GM18499 (cell line): ENCODE measurements around the gene ADGRV1.

Experiments
- ATAC-seq: cut with Tn5 transposase; IDR thresholded peaks from one replicate; pipeline ENCODE4 v1.9.1; 2021; ENCODE audit warnings: moderate number of reproducible peaks; ENCODE audit not compliant: insufficient read depth, unreplicated experiment

The ADGRV1 gene, protein sequence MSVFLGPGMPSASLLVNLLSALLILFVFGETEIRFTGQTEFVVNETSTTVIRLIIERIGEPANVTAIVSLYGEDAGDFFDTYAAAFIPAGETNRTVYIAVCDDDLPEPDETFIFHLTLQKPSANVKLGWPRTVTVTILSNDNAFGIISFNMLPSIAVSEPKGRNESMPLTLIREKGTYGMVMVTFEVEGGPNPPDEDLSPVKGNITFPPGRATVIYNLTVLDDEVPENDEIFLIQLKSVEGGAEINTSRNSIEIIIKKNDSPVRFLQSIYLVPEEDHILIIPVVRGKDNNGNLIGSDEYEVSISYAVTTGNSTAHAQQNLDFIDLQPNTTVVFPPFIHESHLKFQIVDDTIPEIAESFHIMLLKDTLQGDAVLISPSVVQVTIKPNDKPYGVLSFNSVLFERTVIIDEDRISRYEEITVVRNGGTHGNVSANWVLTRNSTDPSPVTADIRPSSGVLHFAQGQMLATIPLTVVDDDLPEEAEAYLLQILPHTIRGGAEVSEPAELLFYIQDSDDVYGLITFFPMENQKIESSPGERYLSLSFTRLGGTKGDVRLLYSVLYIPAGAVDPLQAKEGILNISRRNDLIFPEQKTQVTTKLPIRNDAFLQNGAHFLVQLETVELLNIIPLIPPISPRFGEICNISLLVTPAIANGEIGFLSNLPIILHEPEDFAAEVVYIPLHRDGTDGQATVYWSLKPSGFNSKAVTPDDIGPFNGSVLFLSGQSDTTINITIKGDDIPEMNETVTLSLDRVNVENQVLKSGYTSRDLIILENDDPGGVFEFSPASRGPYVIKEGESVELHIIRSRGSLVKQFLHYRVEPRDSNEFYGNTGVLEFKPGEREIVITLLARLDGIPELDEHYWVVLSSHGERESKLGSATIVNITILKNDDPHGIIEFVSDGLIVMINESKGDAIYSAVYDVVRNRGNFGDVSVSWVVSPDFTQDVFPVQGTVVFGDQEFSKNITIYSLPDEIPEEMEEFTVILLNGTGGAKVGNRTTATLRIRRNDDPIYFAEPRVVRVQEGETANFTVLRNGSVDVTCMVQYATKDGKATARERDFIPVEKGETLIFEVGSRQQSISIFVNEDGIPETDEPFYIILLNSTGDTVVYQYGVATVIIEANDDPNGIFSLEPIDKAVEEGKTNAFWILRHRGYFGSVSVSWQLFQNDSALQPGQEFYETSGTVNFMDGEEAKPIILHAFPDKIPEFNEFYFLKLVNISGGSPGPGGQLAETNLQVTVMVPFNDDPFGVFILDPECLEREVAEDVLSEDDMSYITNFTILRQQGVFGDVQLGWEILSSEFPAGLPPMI (N-terminal part only)

DNA sequence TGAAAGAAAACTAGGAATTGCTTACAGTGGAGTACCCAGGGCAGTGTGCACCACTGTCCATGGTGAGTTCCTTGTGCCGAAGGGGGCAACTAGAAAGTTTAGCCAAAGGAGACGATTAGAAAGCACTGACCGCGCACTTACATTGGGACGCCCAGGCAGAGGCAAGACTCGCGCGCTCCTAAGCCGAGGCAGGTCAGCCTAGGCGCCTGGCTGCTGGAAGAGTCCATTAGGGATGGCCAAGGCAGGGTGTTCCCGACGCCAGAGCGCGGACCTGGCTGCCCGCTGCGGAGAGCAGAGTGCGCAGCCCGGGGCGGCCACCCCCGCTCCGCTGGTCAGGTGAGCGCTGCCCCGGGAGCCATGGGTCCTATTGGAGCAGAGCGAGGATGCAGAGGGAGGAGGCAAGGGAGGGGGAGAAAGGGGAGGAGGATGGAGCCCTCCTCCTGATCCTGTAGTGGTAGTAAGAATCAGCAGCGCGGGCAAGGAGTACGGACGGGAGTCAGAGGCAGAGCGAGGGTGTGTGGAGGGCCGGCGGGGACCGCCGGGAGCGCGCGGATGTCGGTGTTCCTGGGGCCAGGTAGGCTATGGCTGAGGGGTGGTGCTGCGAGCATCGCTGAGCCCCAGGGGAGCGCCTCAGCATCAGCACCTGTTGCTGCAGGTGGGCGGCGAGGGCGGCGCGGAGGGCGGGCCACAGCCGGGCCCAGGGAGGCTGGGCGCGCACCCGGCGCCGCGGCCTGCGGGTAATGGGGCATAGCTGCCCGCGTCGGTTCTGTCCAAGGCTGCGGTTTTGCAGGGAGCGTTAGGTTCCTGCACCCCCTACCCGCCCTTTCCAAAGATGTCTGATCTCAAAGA lies at the start of gene ADGRV1:
Gene ADGRV1 (plus strand): TSS at position 454 of the 849 bp plus-strand sequence. CDS start 99 bp downstream, at position 553.
- no peak for ATAC-seq

DNA sequence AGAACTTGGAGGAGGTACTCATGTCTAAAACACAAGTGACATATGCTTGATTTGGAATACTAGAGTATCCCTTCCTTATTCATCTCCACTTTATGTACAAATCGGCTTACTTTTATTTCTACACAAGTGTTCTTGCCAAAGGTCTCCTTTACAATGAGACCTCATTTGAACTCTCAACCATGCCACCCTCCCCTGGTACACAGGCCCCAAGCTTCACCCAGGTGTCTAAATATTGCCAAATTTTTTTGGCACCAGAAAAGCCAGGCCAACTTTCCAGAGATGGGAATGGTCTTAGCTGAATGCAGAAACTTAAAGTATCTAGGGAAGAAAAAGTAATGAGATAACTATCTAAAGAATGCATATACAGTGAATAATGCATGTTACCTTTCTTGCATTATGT lies 48.2 kb upstream of the ADGRV1 start:
- ATAC-seq, result no peak

DNA sequence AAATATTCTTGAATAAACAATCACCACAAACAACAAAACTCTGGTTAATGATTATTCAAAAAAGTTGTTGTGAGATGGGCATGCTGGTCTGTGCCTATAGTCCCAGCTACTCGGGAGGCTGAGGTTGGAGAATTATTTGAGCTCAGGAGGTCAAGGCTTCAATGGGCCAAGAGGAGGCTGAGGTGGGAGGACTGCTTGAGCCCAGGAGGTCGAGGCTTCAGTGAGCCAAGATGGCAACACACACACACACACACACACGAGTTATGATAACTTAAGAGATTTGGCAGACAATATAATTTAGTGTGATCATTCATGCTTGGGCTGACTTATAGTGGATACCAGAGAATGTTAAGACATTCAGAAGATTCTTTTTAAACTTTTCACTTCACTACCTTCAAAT lies 44.1 kb upstream of the ADGRV1 start:
- ATAC-seq, result no peak

DNA sequence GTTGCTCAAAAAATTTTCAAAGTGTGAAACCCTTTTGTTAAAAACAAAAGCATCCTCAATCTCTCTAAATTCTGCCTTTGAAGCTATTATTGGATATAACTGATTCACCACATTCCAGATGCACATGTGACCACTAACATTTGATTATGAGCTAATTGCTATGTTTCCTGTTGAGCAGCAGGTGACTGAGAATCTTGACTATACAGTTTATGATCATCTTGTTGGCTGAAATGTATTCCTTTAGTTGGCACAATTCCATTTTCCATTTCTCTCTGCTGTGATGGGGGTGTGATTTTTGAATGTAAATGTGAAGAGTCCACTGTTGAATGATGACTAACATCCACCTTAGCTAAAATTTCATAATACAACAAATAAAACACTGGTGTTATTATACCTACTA lies 39.9 kb upstream of the ADGRV1 start:
- ATAC-seq, result peak; percentile 50

DNA sequence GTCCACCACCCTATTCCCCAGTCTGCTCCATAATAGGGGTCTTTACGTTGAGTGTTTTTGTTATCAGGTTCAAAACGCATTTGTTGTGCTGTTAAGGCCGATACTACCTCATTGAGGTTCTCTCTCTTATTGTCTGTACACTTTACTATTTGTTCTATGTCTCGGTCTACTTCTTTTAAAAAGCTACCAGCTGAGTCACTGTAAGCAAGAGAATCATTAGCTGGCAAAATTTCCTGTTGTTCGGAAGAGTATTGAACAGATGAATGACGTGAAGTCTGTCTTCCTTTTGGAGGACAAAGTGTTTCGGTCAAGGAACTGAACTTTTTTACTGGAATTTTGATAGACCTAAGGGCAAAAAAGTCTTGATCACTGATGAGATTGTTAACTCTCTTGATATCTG lies 39.5 kb upstream of the ADGRV1 start:
- ATAC-seq, result no peak

DNA sequence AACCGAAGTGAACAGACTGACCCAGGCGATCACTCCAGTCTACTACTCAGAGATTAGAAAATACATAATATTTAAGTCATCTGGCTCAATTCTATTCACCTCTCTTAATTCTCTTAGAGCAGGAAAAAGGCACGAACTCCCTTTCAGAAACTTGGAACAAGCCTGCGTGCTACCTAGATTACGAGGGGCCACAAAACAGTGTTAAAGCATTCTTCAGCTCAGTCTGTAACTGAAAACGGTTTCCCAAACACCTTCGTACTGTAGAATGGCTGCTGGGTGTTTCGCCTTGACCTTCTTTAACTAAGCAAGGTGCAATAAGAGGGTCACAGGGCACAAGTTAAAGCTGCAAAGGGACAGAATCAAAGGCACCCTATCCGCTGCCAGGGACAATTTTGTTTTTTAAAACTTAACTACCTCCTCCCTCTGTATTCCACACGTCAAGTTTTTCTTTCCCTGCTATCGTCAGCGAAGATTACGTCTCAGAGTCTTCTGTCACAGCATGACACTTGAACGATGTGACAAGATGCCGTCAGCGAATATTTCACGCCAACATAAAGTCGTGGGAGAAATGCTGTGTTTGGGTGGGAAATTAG lies 29.9 kb upstream of the ADGRV1 start:
- ATAC-seq, result no peak

DNA sequence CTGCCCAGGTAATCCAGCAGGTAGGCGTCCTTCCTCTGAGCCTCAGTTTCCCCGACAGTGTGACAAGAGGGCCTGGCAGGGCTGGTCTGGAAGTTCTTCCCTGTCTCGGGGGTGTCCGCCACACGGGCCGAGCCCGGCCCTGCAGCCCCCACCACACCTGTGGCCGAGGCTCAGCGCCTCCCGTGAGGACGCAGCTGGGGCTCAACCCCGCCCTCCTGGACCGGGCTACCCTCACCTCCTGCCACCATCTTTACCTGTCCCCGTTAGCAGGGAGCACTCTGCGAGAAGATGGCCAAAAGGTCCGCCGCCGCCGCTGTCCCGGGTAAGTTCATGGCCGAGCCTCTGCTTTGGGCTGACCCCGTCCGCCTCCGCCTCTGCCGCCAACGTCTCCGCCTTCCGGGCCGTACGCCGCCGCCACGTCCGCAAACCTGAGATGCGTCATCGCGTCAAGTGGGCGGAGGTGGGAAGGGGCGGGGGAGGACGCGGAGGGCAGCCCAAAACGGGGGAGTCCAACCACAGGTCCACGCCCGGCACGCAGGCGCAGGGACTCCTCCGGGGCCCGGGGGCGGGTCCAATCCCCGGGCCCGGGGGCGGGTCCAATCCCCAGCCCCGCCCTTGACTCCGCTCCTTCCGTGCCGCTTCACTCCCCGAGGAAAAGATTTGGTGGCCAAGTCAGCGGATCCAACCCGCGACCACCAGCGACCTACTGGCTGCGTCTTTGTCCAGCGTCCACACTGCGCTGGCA lies 29.2 kb upstream of the ADGRV1 start, which contains the start of gene LYSMD3:
Gene LYSMD3 (minus strand): TSS at position 391 of the 745 bp plus-strand sequence. CDS start 4,295 bp downstream, outside the sequence.
- ATAC-seq, result peak; percentile 82

DNA sequence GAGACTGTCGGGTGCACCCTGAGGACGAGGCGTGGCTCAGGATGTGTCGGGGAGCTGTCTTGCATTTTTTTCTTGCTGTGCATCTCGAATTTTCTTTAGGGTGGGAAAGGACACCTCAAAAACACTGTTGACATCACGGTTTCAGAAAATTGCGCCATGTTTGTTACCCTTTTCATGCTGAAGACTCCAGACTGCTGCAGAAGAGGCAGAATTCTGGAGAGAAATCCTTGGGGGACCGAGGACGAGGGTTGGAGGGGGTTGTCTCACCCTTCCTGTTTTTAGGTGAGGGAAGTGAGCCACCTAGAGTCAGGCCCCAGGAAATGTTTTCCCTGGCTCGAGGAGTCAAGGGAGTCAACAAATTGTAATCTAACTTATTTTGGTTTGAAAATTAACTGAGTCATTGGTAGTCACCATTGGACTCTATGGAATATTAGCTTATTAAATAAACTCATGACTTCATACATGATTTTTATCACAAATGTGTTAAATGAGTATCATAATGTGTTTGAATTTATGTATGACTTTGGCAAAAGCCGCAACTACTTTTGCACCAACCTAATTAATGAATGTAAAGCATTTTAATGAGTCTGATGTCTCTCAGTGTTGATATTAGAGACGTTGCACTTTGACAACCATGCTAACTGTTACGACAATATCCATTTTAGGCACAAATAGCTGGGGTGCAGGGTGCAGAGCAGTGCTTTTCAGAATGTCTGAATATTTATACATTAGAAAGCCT lies 28.5 kb upstream of the ADGRV1 start:
- peak; percentile 33 for ATAC-seq

DNA sequence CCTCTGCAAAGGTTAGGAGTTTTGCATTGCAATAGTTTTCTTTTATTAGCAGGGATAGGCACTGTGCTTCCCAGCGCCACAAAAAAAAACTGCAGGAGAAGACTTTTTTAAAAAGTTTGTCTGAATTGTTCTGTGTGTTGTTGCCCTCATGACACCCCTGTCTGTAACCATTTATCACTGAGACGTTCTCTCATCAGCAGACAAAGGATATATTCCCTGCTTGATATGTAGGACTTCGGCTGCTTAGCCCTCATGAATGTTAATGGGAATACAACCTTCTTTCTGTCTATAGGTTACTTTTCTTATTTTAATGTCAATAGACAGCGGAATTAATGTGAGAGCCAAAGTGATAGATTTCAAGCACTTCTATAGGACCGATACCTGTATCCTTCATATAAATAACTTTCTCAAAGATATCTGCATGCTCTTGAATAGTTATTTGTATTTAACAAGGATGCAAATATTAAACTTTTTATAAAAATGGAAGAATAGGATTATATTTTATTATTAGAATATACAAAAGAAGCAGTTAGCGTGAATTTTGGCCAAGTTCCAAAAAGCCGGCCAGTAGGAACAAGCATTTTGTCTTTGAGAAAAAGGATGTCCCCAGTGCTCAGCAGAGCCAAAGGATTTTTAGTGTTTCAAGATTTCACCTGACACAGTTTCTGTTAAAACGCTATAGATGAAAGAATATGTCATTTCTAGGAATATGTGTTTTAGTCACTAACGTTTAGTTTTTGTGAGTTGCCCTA lies 27.7 kb upstream of the ADGRV1 start:
- no peak for ATAC-seq

DNA sequence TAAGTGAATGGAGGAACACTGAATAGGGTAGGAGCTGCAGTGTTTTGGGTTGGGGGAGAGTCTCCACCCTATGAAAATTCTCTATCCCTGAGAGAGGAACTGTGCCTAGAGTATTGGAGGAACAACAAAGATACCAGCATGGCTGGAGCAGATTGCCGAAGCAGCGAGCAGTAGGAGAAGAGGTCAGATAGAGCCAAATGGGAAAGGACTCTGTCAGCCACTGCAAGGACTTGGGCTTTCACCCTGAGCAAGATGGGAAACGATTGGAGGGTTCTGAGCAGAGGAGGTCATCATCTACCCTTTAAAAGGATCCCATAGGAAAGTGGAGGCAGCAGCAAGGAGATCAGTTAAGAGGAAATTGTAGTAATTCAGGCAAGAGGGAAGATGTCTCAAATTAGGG lies 24.8 kb upstream of the ADGRV1 start:
- ATAC-seq, result no peak

DNA sequence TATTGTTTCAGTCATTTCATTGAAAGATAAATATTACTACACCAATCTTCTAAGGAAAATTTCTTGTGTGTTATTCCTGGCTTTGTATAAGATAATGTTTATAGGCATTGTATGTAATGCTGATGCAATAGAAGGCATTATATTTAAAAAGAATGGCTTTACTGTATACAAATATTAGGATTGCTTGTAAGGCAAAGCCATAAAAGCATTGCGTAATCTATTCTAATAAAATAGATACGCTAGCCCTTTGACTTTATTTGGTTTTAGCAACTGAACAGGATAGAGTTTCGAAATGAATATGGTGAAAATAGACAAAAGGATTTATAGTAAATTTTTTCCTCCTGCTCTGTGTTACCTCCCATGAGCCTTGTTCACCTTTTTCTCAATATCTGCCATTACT lies 23.7 kb upstream of the ADGRV1 start:
- no peak for ATAC-seq

DNA sequence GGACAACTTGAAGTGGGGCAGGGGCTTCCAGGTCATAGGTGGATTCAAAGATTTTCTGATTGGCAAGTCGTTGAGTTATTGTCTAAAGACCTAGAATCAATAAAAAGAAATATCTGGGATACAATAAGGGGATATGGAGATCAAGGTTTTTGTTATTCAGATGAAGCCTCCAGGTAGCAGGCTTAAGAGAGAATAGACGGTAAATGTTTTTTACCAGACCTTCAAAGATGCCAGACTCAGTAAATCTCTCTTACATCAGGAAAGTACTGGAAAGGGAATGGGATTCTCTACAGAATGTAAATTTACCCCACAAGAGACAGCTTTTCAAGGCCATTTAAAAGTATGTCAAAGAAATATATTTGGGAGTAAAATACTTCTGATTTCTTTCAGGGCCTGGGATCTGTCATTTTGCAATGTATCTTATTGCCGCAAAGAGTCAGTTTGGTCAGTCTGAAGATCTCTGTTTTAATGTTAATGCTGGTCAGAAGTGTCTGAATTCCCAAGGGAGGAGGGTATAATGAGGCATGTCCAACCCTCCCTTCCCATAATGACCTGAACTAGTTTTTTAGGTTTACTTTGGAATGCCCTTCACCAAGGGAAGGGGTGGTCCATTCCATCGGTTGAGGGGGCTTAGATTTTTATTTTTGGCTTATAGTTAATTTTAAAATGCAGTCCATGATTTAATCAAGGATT lies 15.6 kb upstream of the ADGRV1 start:
- ATAC-seq, result no peak

DNA sequence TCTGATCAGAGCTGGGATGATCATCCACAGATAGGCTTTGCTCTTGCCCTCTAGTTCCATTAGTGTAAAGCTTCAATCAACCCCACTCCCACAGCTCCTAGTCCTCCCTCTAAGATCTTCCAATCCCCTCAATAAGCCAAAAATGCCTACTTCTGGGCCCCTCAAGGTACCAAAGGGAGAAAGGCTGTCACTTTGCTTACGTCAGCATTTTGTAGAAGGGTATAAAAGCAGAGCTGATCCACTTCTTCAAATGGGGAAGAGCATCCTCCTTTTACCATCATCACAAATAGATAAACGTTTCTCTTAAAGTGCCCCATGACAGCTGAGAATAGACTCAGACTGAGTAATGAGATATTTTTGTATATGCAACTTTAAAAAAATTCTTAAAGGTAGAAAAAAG lies 13.1 kb upstream of the ADGRV1 start:
- ATAC-seq, result no peak

DNA sequence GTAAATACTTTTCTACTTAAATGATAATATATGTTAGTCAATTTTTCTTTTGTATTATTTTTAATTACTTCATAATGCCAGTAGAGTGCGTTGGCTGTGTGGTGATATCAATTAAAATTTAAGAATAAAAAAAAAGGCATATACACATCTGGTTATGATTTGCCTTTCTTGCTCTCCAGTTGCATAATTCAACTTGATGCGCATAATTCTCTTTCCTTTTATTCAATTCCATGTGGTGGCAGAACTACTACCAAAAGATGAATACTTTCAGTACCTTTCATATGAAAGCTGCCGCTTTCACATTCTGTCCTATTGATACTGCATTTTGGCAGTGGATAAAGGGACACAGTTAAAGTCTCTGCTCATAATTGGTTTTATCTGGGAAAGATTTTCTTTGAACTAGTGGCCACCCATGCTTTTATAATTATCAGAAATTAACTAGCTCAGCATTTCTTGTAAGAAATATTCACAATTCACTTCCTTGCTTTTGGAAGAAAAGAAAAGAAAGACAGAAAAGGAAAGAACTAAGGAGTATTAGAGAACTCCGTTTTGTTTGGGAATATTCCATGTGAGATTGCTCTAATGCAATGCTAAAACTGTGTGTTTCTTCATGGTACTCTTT lies 12.3 kb upstream of the ADGRV1 start:
- ATAC-seq, result no peak

DNA sequence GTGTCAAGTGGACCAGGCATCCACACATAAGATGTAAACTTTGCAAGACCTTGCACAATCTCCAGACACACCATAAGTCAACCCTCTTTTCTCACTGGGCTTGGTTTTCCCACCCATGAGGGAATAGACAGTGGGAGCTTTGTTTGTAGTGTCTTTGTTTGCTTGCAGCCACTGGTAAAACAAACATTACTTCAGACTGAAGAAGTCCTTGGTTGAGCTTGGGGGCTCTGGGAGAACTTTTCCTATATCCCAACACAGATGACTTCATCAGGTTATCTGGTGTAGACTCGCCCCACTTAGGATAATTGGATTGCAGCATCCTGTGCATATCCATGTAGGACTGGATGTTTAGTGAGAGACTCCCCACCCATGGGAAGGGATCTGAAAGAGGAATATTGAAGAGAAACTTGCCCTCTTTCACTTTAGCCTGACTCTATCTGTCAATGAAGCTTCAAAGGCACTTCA lies 11.5 kb upstream of the ADGRV1 start:
- ATAC-seq, result no peak

DNA sequence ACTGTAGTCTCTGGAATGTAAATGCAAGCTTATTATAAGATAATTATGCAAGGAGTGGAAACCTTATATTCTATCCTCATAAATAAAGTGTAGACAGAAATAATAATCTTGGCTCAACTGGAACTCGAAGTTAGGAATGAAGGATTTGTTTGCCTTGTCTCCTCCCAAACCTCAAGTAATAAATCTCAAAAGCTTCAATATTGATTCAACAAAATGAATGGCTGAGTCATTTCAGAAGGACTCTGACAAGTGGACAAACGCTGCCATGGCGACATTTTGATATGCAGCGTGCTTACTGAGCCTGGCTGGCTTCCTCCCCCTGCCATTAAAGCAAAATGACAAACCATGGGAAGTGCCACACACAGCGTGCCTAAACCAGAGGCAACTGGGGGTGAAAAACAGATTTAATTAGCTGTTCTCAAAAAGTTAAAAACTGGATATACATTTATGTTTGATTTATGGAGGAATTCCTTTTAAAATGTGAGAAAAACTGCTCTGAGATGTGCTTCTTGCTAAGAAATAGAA lies 10.5 kb upstream of the ADGRV1 start:
- ATAC-seq, result no peak
